HCT116 (cell line): ENCODE measurements around the gene A2M. TPM values are rescaled to one million over a fixed set of nuclear protein-coding genes. Genes with fewer than 3 reads are reported as not detected.

ENCODE experiments used
- ATAC-seq: fragments of 200-7000 bp; cut with Tn5 transposase; 2 replicates; pipeline ENCODE4 v1.9.1; 2020; ENCODE audit warnings: mild to moderate bottlenecking, moderate library complexity
- BruUV-seq: library from RNA; stranded (reverse); fragments of 400-500 nt; replicated peaks from 2 replicates; lab custom pipeline; 2021; lab: Mats Ljungman, UMichigan
- CTCF ChIA-PET: fragments of 300-600 bp; sonication (Branson Sonifier 250); formaldehyde crosslinking; loops from one replicate; lab custom pipeline; 2021; ENCODE audit warnings: antibody characterized with exemption; lab: Charles Lee
- POLR2A ChIA-PET: fragments of 300-600, 350-600 bp; sonication (Branson Sonifier 250); formaldehyde crosslinking; loops from one replicate; lab custom pipeline; 2021; ENCODE audit warnings: antibody characterized with exemption; lab: Charles Lee
- RAD21 ChIA-PET, 2 experiments: fragments of 300-600 bp; sonication (Branson Sonifier 250); formaldehyde crosslinking; loops; one replicate each; lab custom pipeline; 2023; ENCODE audit warnings: low total read pairs in 2 of 2; ENCODE audit not compliant: uncharacterized antibody in 2 of 2, unreplicated experiment in 2 of 2, low non-redundant PET in 1 of 2; lab: Charles Lee
- DNase-seq: peaks from one replicate; pipeline ENCODE4 v3.0.0-alpha.2; 2010; ENCODE audit warnings: low read depth, low spot score
- H2AFZ ChIP-seq: fragments of 200-600 bp; shearing (Covaris generic), sonication (generic); 2 replicates; pipeline ENCODE4 v1.6.1; 2017; ENCODE audit warnings: low read depth, mixed run types, mixed read lengths, antibody characterized with exemption, low read length; ENCODE audit not compliant: poor library complexity, severe bottlenecking
- H3K27ac ChIP-seq: 2 replicates; pipeline ENCODE4 v1.5.1; 2012; ENCODE audit warnings: low read depth, low read length
- H3K27me3 ChIP-seq: fragments of 200-600 bp; sonication (generic); 2 replicates; pipeline ENCODE4 v1.6.1; 2016; ENCODE audit warnings: mixed run types, low read length, mixed read lengths; ENCODE audit not compliant: insufficient read depth
- H3K36me3 ChIP-seq, 2 experiments: fragments of 200-500 bp in 1 of 2; fragments of 200-600 bp in 1 of 2; sonication (Bioruptor generic) in 1 of 2; sonication (generic) in 1 of 2; 2 replicates each; pipeline versions ENCODE4 v1.5.1 to v1.6.1; 2014 to 2016; ENCODE audit warnings: low read length in 2 of 2, inconsistent platforms in 1 of 2, mixed read lengths in 1 of 2, mixed run types in 1 of 2; ENCODE audit not compliant: insufficient read depth in 2 of 2, control insufficient read depth in 1 of 2
- H3K4me1 ChIP-seq, 2 experiments: fragments of 200-600 bp in 1 of 2; sonication (generic) in 1 of 2; 2 replicates each; pipeline versions ENCODE4 v1.5.1 to v1.6.1; 2012 to 2017; ENCODE audit warnings: low read length in 2 of 2, inconsistent platforms in 1 of 2, mild to moderate bottlenecking in 1 of 2, mixed read lengths in 1 of 2, mixed run types in 1 of 2, moderate library complexity in 1 of 2; ENCODE audit not compliant: insufficient read depth in 2 of 2, control insufficient read depth in 1 of 2
- H3K4me2 ChIP-seq: fragments of 200-600 bp; sonication (generic); 2 replicates; pipeline ENCODE4 v1.6.1; 2017; ENCODE audit warnings: mixed run types, low read length, mixed read lengths
- H3K4me3 ChIP-seq, 2 experiments: fragments of 200-600 bp in 1 of 2; sonication (generic) in 1 of 2; replicated peaks in 1 of 2; 2 replicates each; pipeline ENCODE4 v1.5.1; 2011 to 2016; ENCODE audit warnings: low read length in 2 of 2, control low read depth in 1 of 2, low read depth in 1 of 2, mild to moderate bottlenecking in 1 of 2, mixed read lengths in 1 of 2, mixed run types in 1 of 2
- H3K79me2 ChIP-seq: fragments of 200-600 bp; sonication (generic); 2 replicates; pipeline ENCODE4 v1.6.1; 2017; ENCODE audit warnings: mild to moderate bottlenecking, mixed run types, low read length, moderate library complexity, mixed read lengths; ENCODE audit not compliant: insufficient read depth
- H3K9ac ChIP-seq: fragments of 200-600 bp; sonication (generic); 2 replicates; pipeline ENCODE4 v1.6.1; 2016; ENCODE audit warnings: low read length, mixed read lengths
- H3K9me2 ChIP-seq: fragments of 200-600 bp; sonication (generic), shearing (Covaris generic); 2 replicates; pipeline ENCODE4 v1.6.1; 2017; ENCODE audit warnings: mixed run types, mild to moderate bottlenecking, moderate library complexity; ENCODE audit not compliant: insufficient read depth
- H3K9me3 ChIP-seq, 2 experiments: fragments of 200-500 bp in 1 of 2; fragments of 200-600 bp in 1 of 2; sonication (Bioruptor generic) in 1 of 2; sonication (generic) in 1 of 2; 2 replicates each; pipeline ENCODE4 v1.6.1; 2014 to 2017; ENCODE audit warnings: low read length in 2 of 2, mixed read lengths in 2 of 2, inconsistent platforms in 1 of 2, low read depth in 1 of 2, mild to moderate bottlenecking in 1 of 2, mixed run types in 1 of 2, moderate library complexity in 1 of 2; ENCODE audit not compliant: control insufficient read depth in 1 of 2, insufficient read depth in 1 of 2
- H4K20me1 ChIP-seq: fragments of 200-600 bp; sonication (generic), shearing (Covaris generic); 2 replicates; pipeline ENCODE4 v1.6.1; 2017; ENCODE audit warnings: mixed run types, mild to moderate bottlenecking, moderate library complexity; ENCODE audit not compliant: insufficient read depth
- ATF3 ChIP-seq: IDR thresholded peaks from 2 replicates; pipeline ENCODE4 v1.6.1; 2012
- CBX3 ChIP-seq: IDR thresholded peaks from 2 replicates; pipeline ENCODE4 v1.6.1; 2012; ENCODE audit warnings: low read depth
- CEBPB ChIP-seq: IDR thresholded peaks from 2 replicates; pipeline ENCODE4 v1.6.1; 2012; ENCODE audit warnings: low read depth
- ELF1 ChIP-seq: IDR thresholded peaks from 2 replicates; pipeline ENCODE4 v1.6.1; 2012; ENCODE audit warnings: low read depth, borderline replicate concordance
- EZH2 ChIP-seq: fragments of 200-600 bp; sonication (generic); IDR thresholded peaks from 2 replicates; pipeline ENCODE4 v1.6.1; 2017; ENCODE audit warnings: antibody characterized with exemption, mixed run types
- JUND ChIP-seq: IDR thresholded peaks from 2 replicates; pipeline ENCODE4 v1.6.1; 2012
- POLR2A ChIP-seq: IDR thresholded peaks from 2 replicates; pipeline ENCODE4 v1.7.0; 2011; ENCODE audit warnings: borderline replicate concordance; ENCODE audit not compliant: insufficient read depth, insufficient read length; ENCODE audit errors: extremely low read depth
- POLR2AphosphoS5 ChIP-seq: IDR thresholded peaks from 2 replicates; pipeline ENCODE4 v1.6.1; 2011; ENCODE audit warnings: mild to moderate bottlenecking, low read depth, low read length, moderate library complexity
- REST ChIP-seq: IDR thresholded peaks from 2 replicates; pipeline ENCODE4 v1.6.1; 2012; ENCODE audit warnings: low read depth
- SP1 ChIP-seq: IDR thresholded peaks from 2 replicates; pipeline ENCODE4 v1.6.1; 2012; ENCODE audit warnings: low read depth
- SRF ChIP-seq: IDR thresholded peaks from 2 replicates; pipeline ENCODE4 v1.6.1; 2012; ENCODE audit warnings: low read depth
- TCF7L2 ChIP-seq: IDR thresholded peaks from 2 replicates; pipeline ENCODE4 v1.7.0; 2011; ENCODE audit warnings: borderline replicate concordance, inconsistent platforms; ENCODE audit not compliant: insufficient read depth, insufficient read length; ENCODE audit errors: extremely low read depth
- YY1 ChIP-seq: IDR thresholded peaks from 2 replicates; pipeline ENCODE4 v1.6.1; 2011; ENCODE audit warnings: low read length, low read depth, moderate library complexity, mild to moderate bottlenecking; ENCODE audit not compliant: insufficient replicate concordance; ENCODE audit errors: extremely low read depth
- ZBTB33 ChIP-seq: IDR thresholded peaks from 2 replicates; pipeline ENCODE4 v1.6.1; 2011; ENCODE audit warnings: mild to moderate bottlenecking, low read length, moderate library complexity; ENCODE audit not compliant: insufficient replicate concordance; ENCODE audit errors: extremely low read depth
- ZFX ChIP-seq: fragments of 450-650 bp; IDR thresholded peaks from 2 replicates; pipeline ENCODE4 v1.6.1; 2017
- ZNF274 ChIP-seq: fragments of 200-500 bp; sonication (Bioruptor generic); IDR thresholded peaks from 2 replicates; pipeline ENCODE4 v1.6.1; 2014; ENCODE audit warnings: mild to moderate bottlenecking, low read depth, low read length, inconsistent platforms
- intact Hi-C: fragments of 100-400 bp; cut with micrococcal nuclease; formaldehyde crosslinking; loops from 2 replicates; pipeline ENCODE4 v1.10.0; 2022
- total RNA-seq: library from RNA; stranded (reverse); gene quantifications from one replicate; pipeline ENCODE4 v1.2.1, GENCODE V29; 2021; ENCODE audit not compliant: unreplicated experiment

A2M gene
- total RNA-seq, 1 experiment from 2014 or later, result 3.0 TPM

- Histone ChIP-seq H3K9ac (no peak overlapping the region), H3K9me3 (no peaks in the 10 kb centered on the region), H3K9me2 (no peaks in the 10 kb centered on the region), H3K36me3 (no peaks in the 10 kb centered on the region), H3K4me2 (no peak overlapping the region), H3K4me1 (no peaks in the 10 kb centered on the region), H3K27me3 (no peaks in the 10 kb centered on the region), H4K20me1 (no peaks in the 10 kb centered on the region), H3K79me2 (no peaks in the 10 kb centered on the region), H3K4me3 (no peak overlapping the region), H2AFZ (no peak overlapping the region), H3K27ac (no peak overlapping the region)
- ChIA-PET RAD21 (no interaction called here), POLR2A (no interaction called here), CTCF (no interaction called here)
- intact Hi-C loops, result no loop called here
- TF ChIP-seq SRF (no peak), CEBPB (no peak), ZBTB33 (no peak), TCF7L2 (no peak), JUND (no peak), ELF1 (no peak), SP1 (no peak), POLR2A (no peak), EZH2 (no peak), CBX3 (no peak), YY1 (no peak), ZNF274 (no peak), POLR2AphosphoS5 (no peak), REST (no peak), ZFX (no peak), ATF3 (no peak)
- no peak for DNase-seq
- no TSS peak for BruUV-seq
- no peak for ATAC-seq
Measured at GRCh38 chr12:9098115-9098452, 17.6 kb downstream of the A2M start.
